PC-9 (cell line): Measurements from ENCODE around the gene SLC23A1. TPM values are rescaled to one million over a fixed set of nuclear protein-coding genes. Genes with fewer than 3 reads are reported as not detected.
"Not testable (repeated sequence)": the region's sequence is repeated elsewhere in the genome, so short reads cannot be mapped to it uniquely, and the experiment has no call there.

Experiments used
- BruUV-seq: library from RNA; stranded (reverse); fragments of 400-500 nt; replicated peaks from 2 replicates; lab custom pipeline; 2021; lab: Mats Ljungman, UMichigan
- CTCF ChIA-PET: fragments of 300-600 bp; sonication (Branson Sonifier 250); formaldehyde crosslinking; loops from one replicate; lab custom pipeline; 2022; ENCODE audit warnings: antibody characterized with exemption; lab: Charles Lee
- POLR2A ChIA-PET: fragments of 300-600 bp; sonication (Branson Sonifier 250); formaldehyde crosslinking; loops from one replicate; lab custom pipeline; 2022; ENCODE audit warnings: antibody characterized with exemption; ENCODE audit not compliant: unreplicated experiment; lab: Charles Lee
- DNase-seq, 2 experiments: peaks; one replicate each; pipeline versions ENCODE4 v3.0.0 to v3.0.0-alpha.2; 2015 to 2022; ENCODE audit warnings: mixed read lengths in 1 of 2
- H2AFZ ChIP-seq: fragments of 200-600 bp; sonication (generic); 2 replicates; pipeline ENCODE4 v1.8.1; 2017; ENCODE audit warnings: antibody characterized with exemption
- H3F3A ChIP-seq: fragments of 200-600 bp; sonication (generic); 2 replicates; pipeline ENCODE4 v1.8.1; 2017; ENCODE audit warnings: antibody characterized with exemption, mild to moderate bottlenecking, low read depth; ENCODE audit not compliant: insufficient read depth
- H3K27ac ChIP-seq: fragments of 200-600 bp; sonication (generic); 2 replicates; pipeline ENCODE4 v1.6.1; 2016; ENCODE audit warnings: mixed run types
- H3K27me3 ChIP-seq: fragments of 200-600 bp; sonication (generic); 2 replicates; pipeline ENCODE4 v1.6.1; 2016; ENCODE audit warnings: low read depth, mixed run types; ENCODE audit not compliant: insufficient read depth
- H3K36me3 ChIP-seq: fragments of 200-600 bp; sonication (generic); 2 replicates; pipeline ENCODE4 v1.6.1; 2016; ENCODE audit warnings: low read depth, mixed run types
- H3K4me1 ChIP-seq: fragments of 200-600 bp; sonication (generic); replicated peaks from 2 replicates; pipeline ENCODE4 v1.6.1; 2016; ENCODE audit warnings: mixed run types; ENCODE audit not compliant: insufficient read depth
- H3K4me2 ChIP-seq: fragments of 200-600 bp; sonication (generic); 2 replicates; pipeline ENCODE4 v1.6.1; 2017; ENCODE audit warnings: mixed run types
- H3K4me3 ChIP-seq: fragments of 200-600 bp; sonication (generic); 2 replicates; pipeline ENCODE4 v1.6.1; 2016; ENCODE audit warnings: mixed run types
- H3K79me2 ChIP-seq: fragments of 200-600 bp; sonication (generic); 2 replicates; pipeline ENCODE4 v1.6.1; 2017; ENCODE audit warnings: low read depth, mixed run types
- H3K9me2 ChIP-seq: fragments of 200-600 bp; sonication (generic); 2 replicates; pipeline ENCODE4 v1.8.1; 2017; ENCODE audit warnings: mild to moderate bottlenecking; ENCODE audit not compliant: insufficient read depth
- H3K9me3 ChIP-seq: fragments of 200-600 bp; sonication (generic); 2 replicates; pipeline ENCODE4 v1.8.1; 2016; ENCODE audit warnings: low read depth; ENCODE audit not compliant: insufficient read depth
- H4K20me1 ChIP-seq: fragments of 200-600 bp; sonication (generic); 2 replicates; pipeline ENCODE4 v1.8.1; 2017; ENCODE audit not compliant: insufficient read depth
- CTCF ChIP-seq: fragments of 200-600 bp; sonication (generic); conservative IDR thresholded peaks from 2 replicates; pipeline ENCODE4 v1.6.1; 2017; ENCODE audit warnings: mixed run types, antibody characterized with exemption, mild to moderate bottlenecking, moderate library complexity
- EZH2 ChIP-seq: fragments of 200-600 bp; sonication (generic); IDR thresholded peaks from 2 replicates; pipeline ENCODE4 v1.8.0; 2017; ENCODE audit warnings: antibody characterized with exemption, low read depth
- intact Hi-C: fragments of 100-400 bp; cut with micrococcal nuclease; formaldehyde crosslinking; loops from one replicate; pipeline ENCODE4 v1.10.0; 2022; ENCODE audit not compliant: unreplicated experiment
- total RNA-seq: library from RNA; stranded (reverse); gene quantifications from 2 replicates; pipeline ENCODE4 v1.2.3, GENCODE V29; 2021

Gene SLC23A1
- total RNA-seq, 1 experiment from 2014 or later: 1.9 TPM

GRCh38 chr5:139388198-139388821, 5.2 kb upstream of the SLC23A1 start:
- Histone ChIP-seq H4K20me1 (no peaks in the 10 kb centered on the region), H3K27me3 (no peaks in the 10 kb centered on the region), H3K36me3 (no peaks in the 10 kb centered on the region), H3K9me3 (no peaks in the 10 kb centered on the region), H3K79me2 (no peaks in the 10 kb centered on the region), H3K27ac (no peak overlapping the region), H3F3A (peaks cover 40% of the 10 kb centered on the region), H3K9me2 (no peaks in the 10 kb centered on the region), H3K4me2 (no peak overlapping the region), H2AFZ (no peak overlapping the region), H3K4me1 (peaks cover 56% of the 10 kb centered on the region), H3K4me3 (no peak overlapping the region)
- no TSS peak for BruUV-seq
- POLR2A ChIA-PET: interaction anchor here (0.7 kb wide), 1 partner anchor 85 kb away, joined by 3 read pairs; no protein-coding TSS in a partner anchor
- TF ChIP-seq CTCF: no peak
- TF ChIP-seq EZH2: no peak
- no peak for DNase-seq
- CTCF ChIA-PET: no interaction called here
- intact Hi-C loops: no loop called here

- no TSS peak for BruUV-seq
- Histone ChIP-seq H2AFZ (no peak overlapping the region), H3K79me2 (no peaks in the 10 kb centered on the region), H4K20me1 (no peaks in the 10 kb centered on the region), H3K4me2 (no peak overlapping the region), H3K4me1 (peaks cover 62% of the 10 kb centered on the region), H3K9me3 (no peaks in the 10 kb centered on the region), H3K27me3 (no peaks in the 10 kb centered on the region), H3K4me3 (no peak overlapping the region), H3K27ac (no peak overlapping the region), H3K9me2 (no peaks in the 10 kb centered on the region), H3K36me3 (no peaks in the 10 kb centered on the region), H3F3A (peaks cover 41% of the 10 kb centered on the region)
- no peak for TF ChIP-seq EZH2
- TF ChIP-seq CTCF: no peak
- CTCF ChIA-PET: no interaction called here
- DNase-seq: no peak
- intact Hi-C loops: no loop called here
- POLR2A ChIA-PET: interaction anchor here (0.7 kb wide), 1 partner anchor 86 kb away, joined by 3 read pairs; no protein-coding TSS in a partner anchor
These were observed 4.6 kb upstream of the SLC23A1 start for GRCh38 chr5:139387611-139388197.

- H3K9me2 ChIP-seq, H3K36me3 ChIP-seq, H2AFZ ChIP-seq, H3K27ac ChIP-seq, H3K79me2 ChIP-seq, DNase-seq, H4K20me1 ChIP-seq, POLR2A ChIA-PET, H3K4me2 ChIP-seq, BruUV-seq, H3K4me3 ChIP-seq, H3K27me3 ChIP-seq, intact Hi-C loops, H3K9me3 ChIP-seq: not testable (repeated sequence)
- Histone ChIP-seq H3F3A (peaks cover 46% of the 10 kb centered on the region), H3K4me1 (peaks cover 68% of the 10 kb centered on the region)
- CTCF ChIA-PET: interaction anchor here (0.6 kb wide), 1 partner anchor 637 kb away, joined by 15 read pairs; no protein-coding TSS in a partner anchor
These were observed 3.9 kb upstream of the SLC23A1 start for GRCh38 chr5:139386956-139387355.
